Esophagus muscularis mucosa (tissue), 3 donors: ENCODE measurements around the gene SLC35A2.

Source experiments
- POLR2A ChIP-seq: fragments of 450-650 bp; IDR thresholded peaks from one replicate; pipeline ENCODE4 v1.6.1; 2017; ENCODE audit warnings: antibody characterized with exemption, moderate library complexity, mild to moderate bottlenecking, low read depth
- POLR2AphosphoS5 ChIP-seq, 2 donors: sonication (generic); formaldehyde crosslinking; IDR thresholded peaks; one replicate each; pipeline ENCODE4 v1.6.1; 2017; ENCODE audit warnings: antibody characterized with exemption in 2 of 2
- TF ChIP-seq, protein P1 (sequence below), 3 experiments: fragments of 200-600 bp in 2 of 3; fragments of 450-650 bp in 1 of 3; sonication (generic) in 2 of 3; IDR thresholded peaks; one replicate each; pipeline ENCODE4 v1.5.1; 2017 to 2019; ENCODE audit warnings: antibody characterized with exemption in 3 of 3, mild to moderate bottlenecking in 2 of 3, moderate library complexity in 1 of 3

- TF ChIP-seq, protein P1, sequence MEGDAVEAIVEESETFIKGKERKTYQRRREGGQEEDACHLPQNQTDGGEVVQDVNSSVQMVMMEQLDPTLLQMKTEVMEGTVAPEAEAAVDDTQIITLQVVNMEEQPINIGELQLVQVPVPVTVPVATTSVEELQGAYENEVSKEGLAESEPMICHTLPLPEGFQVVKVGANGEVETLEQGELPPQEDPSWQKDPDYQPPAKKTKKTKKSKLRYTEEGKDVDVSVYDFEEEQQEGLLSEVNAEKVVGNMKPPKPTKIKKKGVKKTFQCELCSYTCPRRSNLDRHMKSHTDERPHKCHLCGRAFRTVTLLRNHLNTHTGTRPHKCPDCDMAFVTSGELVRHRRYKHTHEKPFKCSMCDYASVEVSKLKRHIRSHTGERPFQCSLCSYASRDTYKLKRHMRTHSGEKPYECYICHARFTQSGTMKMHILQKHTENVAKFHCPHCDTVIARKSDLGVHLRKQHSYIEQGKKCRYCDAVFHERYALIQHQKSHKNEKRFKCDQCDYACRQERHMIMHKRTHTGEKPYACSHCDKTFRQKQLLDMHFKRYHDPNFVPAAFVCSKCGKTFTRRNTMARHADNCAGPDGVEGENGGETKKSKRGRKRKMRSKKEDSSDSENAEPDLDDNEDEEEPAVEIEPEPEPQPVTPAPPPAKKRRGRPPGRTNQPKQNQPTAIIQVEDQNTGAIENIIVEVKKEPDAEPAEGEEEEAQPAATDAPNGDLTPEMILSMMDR (IDR thresholded peaks at IDR 0.05), result no peak
- TF ChIP-seq POLR2AphosphoS5 (IDR thresholded peaks at IDR 0.05) (no peak), POLR2A (no peak)
Observed at GRCh38 chrX:48903290-48903689, 8.2 kb downstream of the SLC35A2 start.
